Measurements from ENCODE around the gene ADNP.

Gene ADNP

DNA sequence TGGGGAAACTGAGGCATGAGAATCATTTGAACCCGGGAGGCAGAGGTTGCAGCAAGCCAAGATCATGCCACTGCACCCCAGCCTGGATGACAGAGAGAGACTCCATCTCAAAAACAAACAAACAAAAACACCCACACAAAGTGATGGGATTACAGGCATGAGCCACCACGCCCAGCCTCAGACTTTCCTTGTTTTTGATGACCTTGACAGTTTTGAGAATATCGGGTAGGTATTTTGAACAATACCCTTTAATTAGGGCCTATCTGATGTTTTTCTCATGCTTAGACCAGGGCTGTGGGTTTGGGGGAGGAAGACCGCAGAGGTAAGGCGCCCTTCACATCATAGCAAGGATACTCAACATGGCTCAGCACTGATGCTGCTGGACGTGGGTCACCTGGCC is 63.4 kb downstream of the ADNP start:
- H3K4me2 ChIP-seq = no peak overlapping the region
- no peaks in the 10 kb centered on the region for H3K9me3 ChIP-seq (replicated peaks in 1 of 11)
- no peak overlapping the region for H3K9ac ChIP-seq
- no peak overlapping the region for H3K4me3 ChIP-seq
- H3K4me1 ChIP-seq = peaks cover 3 to 49% (median 41%) of the 10 kb centered on the region in 10 experiments; a peak in 18 of 20 replicates
- H3K27ac ChIP-seq = no peak overlapping the region
- TF ChIP-seq Cebpa-rat (IDR thresholded peaks at IDR 0.05) = no peak
- peaks cover 0 to 7% (median 0%) of the 10 kb centered on the region in 11 experiments; a peak in 1 of 22 replicates for H4K20me1 ChIP-seq
- peaks cover 0 to 64% (median 55%) of the 10 kb centered on the region in 11 experiments; a peak in 15 of 22 replicates for H3K36me3 ChIP-seq
- no peaks in the 10 kb centered on the region for H3K27me3 ChIP-seq

DNA sequence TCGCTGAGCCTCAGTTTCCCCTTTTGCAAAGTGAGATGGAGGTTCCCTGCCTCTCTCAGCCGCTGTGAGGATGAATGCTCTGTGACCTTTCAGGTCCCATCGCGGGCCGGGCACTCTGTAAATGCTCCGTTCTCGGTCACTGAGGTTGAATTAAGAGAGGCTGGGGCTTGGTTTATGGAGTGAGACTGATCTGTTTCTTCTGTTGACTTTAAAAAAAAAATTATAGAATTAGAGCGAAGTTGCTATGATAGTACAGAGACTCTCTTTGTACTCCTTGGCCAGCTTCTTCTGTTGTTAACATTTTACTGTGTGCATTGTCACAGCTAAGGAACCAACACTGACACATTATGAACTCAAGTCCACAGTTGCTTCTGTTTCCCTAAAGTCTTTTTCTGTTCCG is 64.4 kb downstream of the ADNP start:
- Histone ChIP-seq H3K27me3 (no peaks in the 10 kb centered on the region), H3K4me3 (no peak overlapping the region), H3K27ac (peak overlapping the region in 1 of 11 experiments; percentile 22; a peak in 1 of 22 replicates), H3K4me1 (peaks cover 3 to 40% (median 31%) of the 10 kb centered on the region in 10 experiments; a peak in 17 of 20 replicates), H4K20me1 (peaks cover 0 to 12% (median 0%) of the 10 kb centered on the region in 11 experiments; a peak in 1 of 22 replicates), H3K9ac (no peak overlapping the region), H3K9me3 (replicated peaks in 1 of 11) (no peaks in the 10 kb centered on the region), H3K36me3 (peaks cover 0 to 67% (median 55%) of the 10 kb centered on the region in 11 experiments; a peak in 15 of 22 replicates), H3K4me2 (no peak overlapping the region)
- no peak for TF ChIP-seq Cebpa-rat (IDR thresholded peaks at IDR 0.05)

DNA sequence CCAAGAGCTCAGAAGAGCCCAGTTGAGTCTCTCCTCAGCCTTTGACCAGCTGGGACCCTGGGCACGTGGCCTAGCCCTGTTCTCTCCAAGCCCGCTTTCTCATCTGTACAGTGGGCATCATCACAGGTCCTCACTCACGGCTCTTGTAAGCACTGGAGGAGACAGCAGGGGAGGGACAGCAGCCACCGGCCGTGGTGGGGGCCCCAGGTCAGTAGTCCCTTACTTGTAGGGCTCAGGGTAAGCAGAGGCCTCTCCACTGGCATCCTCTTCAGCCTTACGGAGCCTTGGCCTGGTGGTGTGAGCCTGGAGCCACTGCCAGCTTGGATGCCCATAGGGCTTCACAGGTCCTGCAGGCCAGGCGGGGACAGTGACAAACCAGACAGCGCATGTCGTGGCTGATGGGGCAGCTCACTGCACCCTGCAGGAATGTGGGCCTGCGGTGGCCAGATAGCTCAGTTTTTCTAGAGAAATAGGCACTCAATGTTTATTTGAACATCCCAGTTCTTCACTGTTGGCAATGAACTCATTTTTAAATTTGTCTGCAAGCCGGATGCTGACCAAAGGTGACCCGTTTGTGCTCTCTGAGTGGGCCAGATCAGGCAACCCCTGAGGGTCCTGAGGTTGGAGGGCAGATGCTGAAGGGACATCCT is 65.1 kb downstream of the ADNP start:
- peaks cover 0 to 68% (median 55%) of the 10 kb centered on the region in 11 experiments; a peak in 15 of 22 replicates for H3K36me3 ChIP-seq
- no peak overlapping the region for H3K4me2 ChIP-seq
- peaks cover 0 to 16% (median 0%) of the 10 kb centered on the region in 11 experiments; a peak in 4 of 22 replicates for H4K20me1 ChIP-seq
- no peak for TF ChIP-seq Cebpa-rat (IDR thresholded peaks at IDR 0.05)
- no peak overlapping the region for H3K4me3 ChIP-seq
- no peaks in the 10 kb centered on the region for H3K27me3 ChIP-seq
- H3K9ac ChIP-seq = peak overlapping the region in 2 of 11 experiments; percentile 13 to 14; a peak in 2 of 22 replicates
- no peaks in the 10 kb centered on the region for H3K9me3 ChIP-seq (replicated peaks in 1 of 11)
- peaks cover 0 to 36% (median 25%) of the 10 kb centered on the region in 10 experiments; a peak in 16 of 20 replicates for H3K4me1 ChIP-seq
- peak overlapping the region in 3 of 11 experiments; percentile 0 to 22 (median 5); a peak in 4 of 22 replicates for H3K27ac ChIP-seq

DNA sequence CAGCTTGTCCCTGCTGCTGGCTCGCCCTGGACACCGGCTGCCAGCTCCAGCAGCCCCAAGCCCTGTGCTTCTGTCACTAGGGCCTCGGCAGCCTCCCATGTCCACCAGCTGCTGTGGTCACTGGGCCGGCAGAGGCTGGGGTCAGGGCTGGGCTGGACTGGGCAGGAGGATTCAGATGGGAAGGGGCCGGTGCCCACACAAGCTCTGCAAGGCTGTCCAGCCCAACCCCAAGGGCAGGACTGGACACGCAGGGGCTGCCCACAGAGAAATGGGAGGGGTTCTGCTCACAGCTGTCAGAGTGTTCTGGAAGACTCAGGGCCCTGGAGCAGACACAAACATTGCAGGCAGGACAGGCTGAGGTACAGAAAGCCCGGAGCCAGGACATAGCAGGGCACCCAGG is 65.6 kb downstream of the ADNP start:
- Histone ChIP-seq H3K27ac (peak overlapping the region in 3 of 11 experiments; percentile 0 to 22 (median 5); a peak in 4 of 22 replicates), H3K4me2 (no peak overlapping the region), H3K36me3 (peaks cover 0 to 68% (median 55%) of the 10 kb centered on the region in 11 experiments; a peak in 15 of 22 replicates), H3K4me1 (peaks cover 0 to 36% (median 24%) of the 10 kb centered on the region in 10 experiments; a peak in 16 of 20 replicates), H3K27me3 (no peaks in the 10 kb centered on the region), H3K4me3 (no peak overlapping the region), H3K9me3 (replicated peaks in 1 of 11) (no peaks in the 10 kb centered on the region), H3K9ac (peak overlapping the region in 2 of 11 experiments; percentile 13 to 14; a peak in 1 of 22 replicates), H4K20me1 (peaks cover 0 to 19% (median 0%) of the 10 kb centered on the region in 11 experiments; a peak in 5 of 22 replicates)
- TF ChIP-seq Cebpa-rat (IDR thresholded peaks at IDR 0.05) = no peak

DNA sequence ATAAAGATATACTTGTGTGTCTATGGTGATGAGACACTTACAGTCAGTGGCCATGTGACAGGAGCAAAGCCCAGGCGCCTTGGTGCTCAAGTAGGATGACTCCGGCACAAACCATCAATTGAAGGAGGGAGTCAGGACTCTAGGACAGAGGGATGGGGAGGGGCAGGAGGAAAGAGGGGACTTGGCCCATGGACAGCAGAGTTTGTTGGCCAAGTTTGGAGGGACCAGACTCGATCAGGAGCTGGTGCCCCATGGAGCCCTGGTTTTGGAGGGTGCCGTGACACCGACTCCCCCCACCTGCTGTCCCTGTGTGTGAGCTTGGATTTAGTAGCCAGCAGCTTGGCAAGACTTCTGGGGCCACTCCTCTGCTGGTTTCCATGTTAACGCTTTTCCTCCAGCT is 66.1 kb downstream of the ADNP start:
- H3K27ac ChIP-seq = peak overlapping the region in 2 of 11 experiments; percentile 5 to 22; a peak in 1 of 22 replicates
- H4K20me1 ChIP-seq = peaks cover 0 to 20% (median 0%) of the 10 kb centered on the region in 11 experiments; a peak in 5 of 22 replicates
- no peak overlapping the region for H3K4me3 ChIP-seq
- H3K4me1 ChIP-seq = peaks cover 0 to 36% (median 24%) of the 10 kb centered on the region in 10 experiments; a peak in 15 of 20 replicates
- H3K4me2 ChIP-seq = no peak overlapping the region
- no peak overlapping the region for H3K9ac ChIP-seq
- no peaks in the 10 kb centered on the region for H3K9me3 ChIP-seq (replicated peaks in 1 of 11)
- peaks cover 0 to 70% (median 55%) of the 10 kb centered on the region in 11 experiments; a peak in 15 of 22 replicates for H3K36me3 ChIP-seq
- no peak for TF ChIP-seq Cebpa-rat (IDR thresholded peaks at IDR 0.05)
- no peaks in the 10 kb centered on the region for H3K27me3 ChIP-seq

DNA sequence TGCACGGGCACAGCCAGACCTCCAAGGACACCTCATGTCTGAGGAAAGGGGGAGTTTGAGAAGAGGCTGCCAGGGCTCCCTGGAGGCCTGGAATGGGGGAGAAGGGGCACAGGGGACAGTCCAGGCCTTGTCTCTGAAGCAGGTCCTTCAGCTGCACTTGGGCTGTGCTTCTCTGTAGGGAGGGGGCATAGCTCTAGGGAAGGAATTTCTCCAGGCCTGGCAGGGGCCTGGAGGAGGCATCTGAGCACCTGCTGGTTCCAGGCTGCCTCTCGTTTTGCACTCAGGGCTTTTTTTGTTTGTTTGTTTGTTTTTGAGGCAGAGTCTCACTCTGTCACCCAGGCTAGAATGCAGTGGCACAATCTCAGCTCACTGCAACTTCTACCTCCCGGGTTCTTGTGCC is 68.7 kb downstream of the ADNP start:
- no peak overlapping the region for H3K4me3 ChIP-seq
- no peaks in the 10 kb centered on the region for H3K27me3 ChIP-seq
- H3K9me3 ChIP-seq (replicated peaks in 1 of 11) = no peaks in the 10 kb centered on the region
- peaks cover 0 to 33% (median 0%) of the 10 kb centered on the region in 11 experiments; a peak in 7 of 22 replicates for H4K20me1 ChIP-seq
- no peak overlapping the region for H3K4me2 ChIP-seq
- H3K36me3 ChIP-seq = peaks cover 0 to 58% (median 37%) of the 10 kb centered on the region in 11 experiments; a peak in 14 of 22 replicates
- no peak for TF ChIP-seq Cebpa-rat (IDR thresholded peaks at IDR 0.05)
- H3K9ac ChIP-seq = 0 out of 22 replicates have a peak overlapping the region, but pooled peaks of 1 of the 11 experiments have one; percentile 6
- H3K4me1 ChIP-seq = peaks cover 0 to 40% (median 30%) of the 10 kb centered on the region in 10 experiments; a peak in 16 of 20 replicates
- no peak overlapping the region for H3K27ac ChIP-seq

DNA sequence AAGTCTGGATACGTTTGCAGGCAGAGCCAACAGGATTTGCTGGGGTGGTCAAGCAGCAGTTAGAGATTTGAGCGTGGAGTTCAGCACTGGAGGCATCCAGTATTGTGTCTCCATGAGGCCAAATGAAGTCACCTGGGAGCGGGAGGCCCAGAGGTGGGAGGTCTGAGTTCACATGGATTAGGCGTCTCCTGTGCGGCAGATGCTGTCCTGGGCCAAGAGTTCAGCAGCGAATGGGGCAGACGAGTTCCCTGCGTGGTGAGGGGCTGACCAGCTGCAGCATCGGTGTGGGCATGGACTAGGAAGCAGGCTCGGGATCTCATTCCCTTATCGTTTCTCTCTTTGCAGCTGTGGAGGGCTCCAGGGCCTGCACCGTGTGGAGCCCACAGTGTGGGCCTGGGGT is 70.2 kb downstream of the ADNP start:
- peaks cover 0 to 39% (median 0%) of the 10 kb centered on the region in 11 experiments; a peak in 8 of 22 replicates for H4K20me1 ChIP-seq
- H3K4me1 ChIP-seq = peaks cover 0 to 40% (median 30%) of the 10 kb centered on the region in 10 experiments; a peak in 16 of 20 replicates
- H3K9me3 ChIP-seq (replicated peaks in 1 of 11) = no peaks in the 10 kb centered on the region
- H3K27me3 ChIP-seq = no peaks in the 10 kb centered on the region
- H3K36me3 ChIP-seq = peaks cover 0 to 52% (median 28%) of the 10 kb centered on the region in 11 experiments; a peak in 13 of 22 replicates
- peak overlapping the region in 5 of 11 experiments; percentile 57 to 86 (median 81); a peak in 7 of 22 replicates for H3K4me2 ChIP-seq
- TF ChIP-seq Cebpa-rat (IDR thresholded peaks at IDR 0.05) = no peak
- H3K27ac ChIP-seq = no peak overlapping the region
- H3K4me3 ChIP-seq = no peak overlapping the region
- H3K9ac ChIP-seq = no peak overlapping the region

DNA sequence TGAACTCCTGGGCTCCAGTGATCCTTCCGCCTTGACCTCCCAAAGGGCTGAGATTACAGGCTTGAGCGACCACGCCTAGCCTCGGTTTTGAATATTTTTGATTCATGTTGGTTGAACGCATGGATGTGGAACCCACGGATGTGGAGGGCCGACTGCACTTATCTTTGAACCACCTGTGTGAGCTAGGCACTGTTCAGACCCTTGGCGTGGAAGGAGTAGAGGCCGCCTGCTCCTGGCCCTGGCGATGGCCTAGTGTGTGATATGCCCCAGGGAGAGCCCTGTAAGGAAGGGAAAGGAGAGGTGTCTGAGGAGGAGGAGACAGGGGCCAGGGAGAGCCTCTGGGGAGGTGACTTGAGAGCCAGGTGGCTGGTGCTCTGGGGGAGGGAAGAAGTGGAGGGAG is 72.1 kb downstream of the ADNP start:
- no peak overlapping the region for H3K4me3 ChIP-seq
- peaks cover 0 to 52% (median 31%) of the 10 kb centered on the region in 10 experiments; a peak in 16 of 20 replicates for H3K4me1 ChIP-seq
- peak overlapping the region in 8 of 11 experiments; percentile 39 to 86 (median 70); a peak in 16 of 22 replicates for H3K4me2 ChIP-seq
- peaks cover 0 to 52% (median 28%) of the 10 kb centered on the region in 11 experiments; a peak in 13 of 22 replicates for H3K36me3 ChIP-seq
- no peaks in the 10 kb centered on the region for H3K9me3 ChIP-seq (replicated peaks in 1 of 11)
- no peak for TF ChIP-seq Cebpa-rat (IDR thresholded peaks at IDR 0.05)
- H3K27ac ChIP-seq = peak overlapping the region in 5 of 11 experiments; percentile 10 to 43 (median 31); a peak in 7 of 22 replicates
- H3K27me3 ChIP-seq = no peaks in the 10 kb centered on the region
- H4K20me1 ChIP-seq = peaks cover 0 to 39% (median 0%) of the 10 kb centered on the region in 11 experiments; a peak in 9 of 22 replicates
- peak overlapping the region in 3 of 11 experiments; percentile 11 to 22 (median 21); a peak in 2 of 22 replicates for H3K9ac ChIP-seq

Measured in BLaER1 treated with 17β-estradiol and CSF1 and Interleukin-3, amounts not matched to agents 10 nM and 100 nM (cell line).